Raji (cell line): ENCODE results near the gene MYO1E.

ENCODE experiments used
- POLR2A ChIP-seq: IDR thresholded peaks from 2 replicates; pipeline ENCODE4 v1.6.1; 2011; ENCODE audit warnings: low read depth, low read length, control low read depth; ENCODE audit not compliant: insufficient read depth

The MYO1E gene

GRCh38 chr15:59174151-59174834 lies 198.4 kb downstream of the MYO1E start:
- no peak for TF ChIP-seq POLR2A

- TF ChIP-seq POLR2A: no peak
Measured at GRCh38 chr15:59173194-59173593, 199.5 kb downstream of the MYO1E start.

- TF ChIP-seq POLR2A: no peak
Measured at GRCh38 chr15:59172289-59172901, 200.3 kb downstream of the MYO1E start.

- TF ChIP-seq POLR2A: no peak
Measured at GRCh38 chr15:59171067-59171397, 201.6 kb downstream of the MYO1E start.

- no peak for TF ChIP-seq POLR2A
Measured at GRCh38 chr15:59170295-59171066, 202.2 kb downstream of the MYO1E start.

GRCh38 chr15:59169251-59169708 lies 203.4 kb downstream of the MYO1E start:
- TF ChIP-seq POLR2A: no peak

- no peak for TF ChIP-seq POLR2A
Measured at GRCh38 chr15:59168536-59168935, 204.1 kb downstream of the MYO1E start.

- no peak for TF ChIP-seq POLR2A
Measured at GRCh38 chr15:59166601-59167265, 205.9 kb downstream of the MYO1E start.

- no peak for TF ChIP-seq POLR2A
Measured at GRCh38 chr15:59166166-59166565, 206.5 kb downstream of the MYO1E start.

GRCh38 chr15:59165726-59166125 lies 206.9 kb downstream of the MYO1E start:
- TF ChIP-seq POLR2A: no peak

GRCh38 chr15:59160880-59161593 lies 211.6 kb downstream of the MYO1E start:
- TF ChIP-seq POLR2A: no peak

- TF ChIP-seq POLR2A: no peak
Measured at GRCh38 chr15:59159210-59159609, 213.5 kb downstream of the MYO1E start.

- TF ChIP-seq POLR2A: no peak
Measured at GRCh38 chr15:59158701-59159034, 214.0 kb downstream of the MYO1E start.

GRCh38 chr15:59157840-59158700 lies 214.6 kb downstream of the MYO1E start:
- no peak for TF ChIP-seq POLR2A
